Endothelial cell of umbilical vein (primary cell): ENCODE data around the gene TNFRSF8. TPM values are rescaled to one million over a fixed set of nuclear protein-coding genes. Genes with fewer than 3 reads are reported as not detected.

ENCODE experiments used
- BruUV-seq: library from RNA; stranded (reverse); fragments of 400-500 nt; replicated peaks from 2 replicates; lab custom pipeline; 2021; lab: Mats Ljungman, UMichigan
- CTCF ChIA-PET: fragments of 300-600, 350-600 bp; sonication (Branson Sonifier 250); formaldehyde crosslinking; loops from one replicate; lab custom pipeline; 2021; ENCODE audit warnings: antibody characterized with exemption, inconsistent platforms; lab: Charles Lee
- POLR2A ChIA-PET: fragments of 300-600, 350-600 bp; sonication (Branson Sonifier 250); formaldehyde crosslinking; loops from one replicate; lab custom pipeline; 2021; ENCODE audit warnings: antibody characterized with exemption, inconsistent platforms; lab: Charles Lee
- DNase-seq: peaks from one replicate; pipeline ENCODE4 v3.0.0-alpha.2; 2011; ENCODE audit warnings: low read depth, low spot score
- FAIRE-seq: peaks from 2 replicates; lab custom pipeline; 2011; peaks lifted over from hg19 to GRCh38; lab: Jason Lieb, UNC
- H2AFZ ChIP-seq: 2 replicates; pipeline ENCODE4 v1.6.0; 2012; ENCODE audit warnings: low read depth, low read length, control low read depth, inconsistent platforms
- H3K27ac ChIP-seq: 2 replicates; pipeline ENCODE4 v1.5.1; 2011; ENCODE audit warnings: low read depth, mild to moderate bottlenecking, control low read depth, low read length, moderate library complexity; ENCODE audit not compliant: insufficient read depth
- H3K27me3 ChIP-seq, 2 experiments: 2 replicates each; pipeline versions ENCODE4 v1.6.0 to v1.6.1; 2011; ENCODE audit warnings: low read length in 2 of 2, mixed read lengths in 1 of 2; ENCODE audit not compliant: control insufficient read depth in 2 of 2, insufficient read depth in 2 of 2
- H3K36me3 ChIP-seq, 2 experiments: 2 replicates in 1 of 2; 3 replicates in 1 of 2; pipeline ENCODE4 v1.5.1; 2011; ENCODE audit warnings: low read length in 2 of 2, mild to moderate bottlenecking in 1 of 2, moderate library complexity in 1 of 2; ENCODE audit not compliant: control insufficient read depth in 2 of 2, insufficient read depth in 2 of 2; ENCODE audit errors: extremely low read depth in 1 of 2
- H3K4me1 ChIP-seq: 3 replicates; pipeline ENCODE4 v1.5.1; 2011; ENCODE audit warnings: mild to moderate bottlenecking, low read length; ENCODE audit not compliant: control insufficient read depth, insufficient read depth; ENCODE audit errors: extremely low read depth
- H3K4me2 ChIP-seq: 2 replicates; pipeline ENCODE4 v1.6.1; 2011; ENCODE audit warnings: low read length, control low read depth, mixed read lengths; ENCODE audit not compliant: insufficient read depth
- H3K4me3 ChIP-seq, 3 experiments: fragments of 200-600 bp in 1 of 3; sonication (generic), shearing (Covaris generic) in 1 of 3; replicated peaks in 1 of 3; 2 replicates each; pipeline ENCODE4 v1.5.1; 2011 to 2016; ENCODE audit warnings: control low read depth in 3 of 3, low read length in 3 of 3, mild to moderate bottlenecking in 2 of 3, inconsistent platforms in 1 of 3, low read depth in 1 of 3, moderate library complexity in 1 of 3; ENCODE audit not compliant: insufficient read depth in 1 of 3
- H3K79me2 ChIP-seq: 2 replicates; pipeline ENCODE4 v1.6.0; 2012; ENCODE audit warnings: low read length, inconsistent platforms; ENCODE audit not compliant: control insufficient read depth, insufficient read depth
- H3K9ac ChIP-seq: replicated peaks from 2 replicates; pipeline ENCODE3; 2011; ENCODE audit warnings: low read length, control low read depth; ENCODE audit not compliant: insufficient read depth; ENCODE audit errors: extremely low read depth
- H3K9me1 ChIP-seq: replicated peaks from 3 replicates; pipeline ENCODE4 v1.6.0; 2011; ENCODE audit warnings: mild to moderate bottlenecking, low read length; ENCODE audit not compliant: control insufficient read depth, insufficient read depth; ENCODE audit errors: extremely low read depth
- H3K9me3 ChIP-seq: replicated peaks from 2 replicates; pipeline ENCODE4 v1.5.1; 2012; ENCODE audit warnings: low read length, inconsistent platforms; ENCODE audit not compliant: control insufficient read depth, insufficient read depth
- H4K20me1 ChIP-seq: replicated peaks from 2 replicates; pipeline ENCODE3; 2011; ENCODE audit warnings: mild to moderate bottlenecking, low read length; ENCODE audit not compliant: control insufficient read depth, insufficient read depth; ENCODE audit errors: extremely low read depth
- EZH2 ChIP-seq: IDR thresholded peaks from 2 replicates; pipeline ENCODE4 v1.6.1; 2012; ENCODE audit warnings: borderline replicate concordance, low read depth, mild to moderate bottlenecking, moderate library complexity, low read length, inconsistent platforms; ENCODE audit not compliant: severe bottlenecking
- FOS ChIP-seq: IDR thresholded peaks from 2 replicates; pipeline ENCODE4 v1.6.1; 2011; ENCODE audit warnings: mild to moderate bottlenecking, low read length, moderate library complexity, borderline replicate concordance; ENCODE audit not compliant: insufficient read depth
- GATA2 ChIP-seq: IDR thresholded peaks from 2 replicates; pipeline ENCODE4 v1.7.0; 2011; ENCODE audit warnings: low read depth, mild to moderate bottlenecking, moderate library complexity, mixed read lengths, low read length; ENCODE audit not compliant: insufficient read length, insufficient read depth
- JUN ChIP-seq: IDR thresholded peaks from 2 replicates; pipeline ENCODE4 v1.6.1; 2011; ENCODE audit warnings: borderline replicate concordance, low read depth; ENCODE audit not compliant: insufficient read length, insufficient read depth
- MYC ChIP-seq: IDR thresholded peaks from one replicate; pipeline ENCODE4 v1.6.1; 2011; ENCODE audit warnings: mild to moderate bottlenecking, low read depth, low read length
- POLR2A ChIP-seq: IDR thresholded peaks from 2 replicates; pipeline ENCODE4 v1.6.1; 2012; ENCODE audit warnings: low read depth, mild to moderate bottlenecking, control low read depth, low read length
- POLR2AphosphoS5 ChIP-seq: IDR thresholded peaks from 2 replicates; pipeline ENCODE4 v1.6.1; 2012; ENCODE audit warnings: low read depth, mild to moderate bottlenecking, control low read depth, low read length, moderate library complexity; ENCODE audit not compliant: insufficient read depth
- dilution Hi-C: fragments of 300-500 bp; cut with MboI; formaldehyde crosslinking; loops from one replicate; pipeline ENCODE4 v1.15.0; 2019; ENCODE audit warnings: low sequenced_read_pairs; ENCODE audit not compliant: extremely low pct_ligation_motif_present
- intact Hi-C: fragments of 100-400 bp; cut with micrococcal nuclease; formaldehyde crosslinking; loops from one replicate; pipeline ENCODE4 v1.10.0; 2022
- polyA plus RNA-seq, 4 experiments: library from polyadenylated mRNA; depleted of rRNA in 3 of 4; stranded (reverse) in 3 of 4; unstranded in 1 of 4; fragments of >200 nt; gene quantifications; 2 replicates each; pipeline versions ENCODE4 v1.2.1 to v1.2.3, GENCODE V29; 2011 to 2012; ENCODE audit warnings: missing spikeins in 1 of 4
- total RNA-seq: library from RNA; stranded (reverse); gene quantifications from 2 replicates; pipeline ENCODE4 v1.2.3, GENCODE V29; 2021
- TF ChIP-seq, protein P1 (sequence below): IDR thresholded peaks from 2 replicates; pipeline ENCODE4 v1.6.1; 2011; ENCODE audit not compliant: insufficient read depth, insufficient read length
- TF ChIP-seq, protein P2 (sequence below), 2 donors: IDR thresholded peaks; 1 replicate in 1 of 2; 2 replicates in 1 of 2; pipeline ENCODE4 v1.5.1; 2011; ENCODE audit warnings: low read length in 2 of 2, mild to moderate bottlenecking in 2 of 2, moderate library complexity in 2 of 2, control low read depth in 1 of 2, inconsistent platforms in 1 of 2, low read depth in 1 of 2; ENCODE audit not compliant: insufficient read depth in 1 of 2; ENCODE audit errors: extremely low read depth in 1 of 2

The TNFRSF8 gene
- total and polyA plus RNA-seq, 2 donors (not counting 3 experiments of a cell fraction or from before 2014, with no cell fraction given): 0.47 TPM; not detected in 1

DNA sequence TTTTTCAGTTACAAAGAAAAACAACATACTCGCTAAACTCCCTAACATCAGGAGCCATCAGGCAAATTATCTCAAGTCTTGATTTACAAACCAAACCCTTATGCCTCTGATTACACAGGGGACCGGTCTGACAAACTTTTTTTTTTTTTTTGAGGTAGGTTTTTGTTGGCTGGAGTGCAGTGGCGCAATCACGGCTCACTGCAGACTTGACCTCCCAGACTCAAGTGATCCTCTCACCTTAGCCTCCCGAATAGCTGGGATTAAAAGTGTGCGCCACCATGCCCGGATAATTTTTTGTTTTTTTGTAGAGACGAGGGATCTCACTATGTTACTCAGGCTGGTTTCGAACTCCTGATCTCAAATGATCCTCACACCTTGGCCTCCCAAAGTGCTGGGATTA, 47.6 kb upstream of the TNFRSF8 start:
- H3K4me1 ChIP-seq: no peaks in the 10 kb centered on the region
- no peak overlapping the region for H3K4me3 ChIP-seq
- no TSS peak for BruUV-seq
- no peaks in the 10 kb centered on the region for H3K27me3 ChIP-seq
- intact Hi-C loops: no loop called here
- ChIA-PET CTCF (no interaction called here), POLR2A (no interaction called here)
- FAIRE-seq (no peak), DNase-seq (no peak)
- dilution Hi-C loops: no loop called here
- H3K9me3 ChIP-seq: no peaks in the 10 kb centered on the region
- H3K79me2 ChIP-seq: peaks cover 6% of the 10 kb centered on the region
- H3K27ac ChIP-seq: no peak overlapping the region
- H3K9me1 ChIP-seq: no peaks in the 10 kb centered on the region
- peaks cover 5 to 16% of the 10 kb centered on the region in 2 experiments for H3K36me3 ChIP-seq
- no peak overlapping the region for H3K9ac ChIP-seq
- no peak overlapping the region for H2AFZ ChIP-seq
- no peaks in the 10 kb centered on the region for H4K20me1 ChIP-seq
- no peak overlapping the region for H3K4me2 ChIP-seq
- TF ChIP-seq JUN: no peak
- no peak for TF ChIP-seq POLR2AphosphoS5
- no peak for TF ChIP-seq FOS
- TF ChIP-seq, protein P1, sequence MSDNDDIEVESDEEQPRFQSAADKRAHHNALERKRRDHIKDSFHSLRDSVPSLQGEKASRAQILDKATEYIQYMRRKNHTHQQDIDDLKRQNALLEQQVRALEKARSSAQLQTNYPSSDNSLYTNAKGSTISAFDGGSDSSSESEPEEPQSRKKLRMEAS: no peak
- TF ChIP-seq EZH2: no peak
- TF ChIP-seq POLR2A: no peak
- no peak for TF ChIP-seq MYC
- no peak for TF ChIP-seq GATA2
- TF ChIP-seq, protein P2, sequence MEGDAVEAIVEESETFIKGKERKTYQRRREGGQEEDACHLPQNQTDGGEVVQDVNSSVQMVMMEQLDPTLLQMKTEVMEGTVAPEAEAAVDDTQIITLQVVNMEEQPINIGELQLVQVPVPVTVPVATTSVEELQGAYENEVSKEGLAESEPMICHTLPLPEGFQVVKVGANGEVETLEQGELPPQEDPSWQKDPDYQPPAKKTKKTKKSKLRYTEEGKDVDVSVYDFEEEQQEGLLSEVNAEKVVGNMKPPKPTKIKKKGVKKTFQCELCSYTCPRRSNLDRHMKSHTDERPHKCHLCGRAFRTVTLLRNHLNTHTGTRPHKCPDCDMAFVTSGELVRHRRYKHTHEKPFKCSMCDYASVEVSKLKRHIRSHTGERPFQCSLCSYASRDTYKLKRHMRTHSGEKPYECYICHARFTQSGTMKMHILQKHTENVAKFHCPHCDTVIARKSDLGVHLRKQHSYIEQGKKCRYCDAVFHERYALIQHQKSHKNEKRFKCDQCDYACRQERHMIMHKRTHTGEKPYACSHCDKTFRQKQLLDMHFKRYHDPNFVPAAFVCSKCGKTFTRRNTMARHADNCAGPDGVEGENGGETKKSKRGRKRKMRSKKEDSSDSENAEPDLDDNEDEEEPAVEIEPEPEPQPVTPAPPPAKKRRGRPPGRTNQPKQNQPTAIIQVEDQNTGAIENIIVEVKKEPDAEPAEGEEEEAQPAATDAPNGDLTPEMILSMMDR (IDR thresholded peaks at IDR 0.05; ENCODE audit: extremely low read depth in 1 of 2, insufficient read depth in 1 of 2, low read depth in 1 of 2, low read length in 2 of 2): no peak
